Activated CD8-positive, alpha-beta memory T cell treated with anti-CD3 and anti-CD28 coated beads, Interleukin-2, amount 50 U/mL, for 24 hours (primary cell): ENCODE measurements around the gene GRAPL.
A peak's percentile ranks its signal among the peaks of the same experiment; 100 is the strongest.
"Not testable (repeated sequence)": the region's sequence is repeated elsewhere in the genome, so short reads cannot be mapped to it uniquely, and the experiment has no call there.

ENCODE experiments used
- DNase-seq: peaks from one replicate; pipeline ENCODE4 v3.0.0-alpha.2; 2020; ENCODE audit errors: extremely low read depth

GRAPL gene

DNA sequence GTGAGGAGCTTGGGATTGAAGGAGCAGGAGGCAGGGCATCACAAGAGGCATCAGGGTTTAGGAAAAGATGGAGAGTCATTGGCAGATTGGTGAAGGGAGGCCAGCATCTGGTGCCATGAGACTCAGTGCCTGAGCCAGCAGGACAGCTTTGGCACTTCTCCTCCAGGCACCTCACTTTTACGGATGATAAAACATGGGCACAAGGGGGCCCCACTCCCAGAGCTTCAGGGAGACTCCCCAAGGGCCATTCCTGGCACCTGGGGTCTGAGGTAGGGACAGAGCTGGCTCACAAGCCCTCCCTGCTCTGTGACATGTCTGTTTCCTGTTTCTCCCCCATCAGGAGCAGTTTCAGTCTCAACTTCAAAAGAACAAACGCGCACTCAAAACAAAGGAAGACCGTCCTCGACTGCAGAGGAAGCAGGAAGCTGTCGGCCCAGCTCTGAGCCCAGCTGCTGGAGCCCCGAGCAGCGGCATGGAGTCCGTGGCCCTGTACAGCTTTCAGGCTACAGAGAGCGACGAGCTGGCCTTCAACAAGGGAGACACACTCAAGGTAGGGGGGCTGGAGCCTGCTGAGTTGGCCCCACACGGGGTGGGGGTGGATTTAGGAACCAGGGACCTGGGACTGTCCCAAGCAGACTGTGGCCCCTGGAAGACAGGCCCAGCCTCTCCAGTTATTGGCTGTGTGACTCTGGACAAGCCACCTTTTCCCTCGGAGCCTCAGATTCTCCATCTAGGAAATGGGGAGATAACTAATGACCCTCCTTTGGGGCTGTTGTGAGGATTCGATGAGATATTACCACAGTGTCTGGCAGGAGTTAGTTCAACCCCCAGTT lies at the start of gene GRAPL:
Gene GRAPL (plus strand): TSS at position 442 of the 833 bp plus-strand sequence. CDS start 31 bp downstream, at position 473.
- not testable (repeated sequence) for DNase-seq

GRCh38 chr17:19088804-19089685 lies 38.3 kb upstream of the GRAPL start:
- not testable (repeated sequence) for DNase-seq

DNA sequence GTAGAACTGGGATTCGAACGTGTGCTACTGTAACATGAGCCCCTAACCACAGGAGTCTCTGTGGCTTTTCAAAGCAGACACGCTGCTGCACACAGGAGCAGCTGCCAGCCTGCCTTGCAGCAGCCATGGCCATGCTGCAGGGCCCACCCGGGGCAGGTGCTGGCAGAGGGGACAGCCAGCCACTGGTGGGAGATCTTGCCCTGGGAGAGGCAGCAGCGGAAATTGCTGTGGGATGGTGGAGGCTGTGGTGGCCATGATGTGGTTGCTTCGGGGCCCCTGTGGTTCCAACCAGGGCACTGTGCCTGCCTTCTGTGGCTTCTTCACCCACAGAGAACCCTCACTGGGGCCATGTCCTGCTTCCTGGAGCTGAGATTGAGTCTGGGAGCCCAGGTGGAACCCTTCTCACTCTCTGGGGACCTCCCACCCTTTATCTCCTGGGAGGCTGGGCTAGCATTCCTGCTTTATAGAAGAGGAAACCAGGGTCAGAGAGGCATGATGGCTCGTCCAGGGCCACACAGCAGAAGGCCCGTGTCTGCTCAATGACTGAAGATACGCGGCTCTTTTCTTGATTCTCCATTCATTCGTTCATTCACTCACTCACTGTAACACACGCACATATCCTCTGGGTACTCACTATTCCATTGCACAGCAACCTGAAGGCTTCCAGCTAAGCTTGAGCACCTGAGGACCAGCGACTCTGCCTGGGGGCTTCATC lies 37.2 kb upstream of the GRAPL start:
- DNase-seq = not testable (repeated sequence)

GRCh38 chr17:19092737-19093683 lies 34.4 kb upstream of the GRAPL start:
- DNase-seq = not testable (repeated sequence)

GRCh38 chr17:19093684-19094438 lies 33.5 kb upstream of the GRAPL start:
- DNase-seq = not testable (repeated sequence)

DNA sequence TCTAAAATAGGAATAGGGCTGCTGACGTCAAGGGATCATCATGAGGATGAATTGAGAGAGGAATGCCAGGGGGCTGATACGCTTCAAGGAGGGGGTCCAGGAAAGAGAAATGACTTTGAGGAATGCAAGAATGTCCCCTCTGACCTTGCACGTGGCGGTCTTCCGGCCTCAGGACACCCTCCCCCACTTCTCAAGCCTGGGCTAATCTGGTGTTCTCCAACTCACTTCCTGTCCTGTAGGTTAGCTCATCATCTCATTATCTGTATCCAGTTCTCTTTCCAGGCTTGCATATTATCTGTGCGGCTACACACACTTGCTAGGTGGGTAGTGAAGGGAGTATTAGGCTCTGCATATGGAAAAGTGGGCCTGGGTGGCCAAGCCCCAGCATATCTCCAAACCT lies 18.9 kb upstream of the GRAPL start:
- not testable (repeated sequence) for DNase-seq

DNA sequence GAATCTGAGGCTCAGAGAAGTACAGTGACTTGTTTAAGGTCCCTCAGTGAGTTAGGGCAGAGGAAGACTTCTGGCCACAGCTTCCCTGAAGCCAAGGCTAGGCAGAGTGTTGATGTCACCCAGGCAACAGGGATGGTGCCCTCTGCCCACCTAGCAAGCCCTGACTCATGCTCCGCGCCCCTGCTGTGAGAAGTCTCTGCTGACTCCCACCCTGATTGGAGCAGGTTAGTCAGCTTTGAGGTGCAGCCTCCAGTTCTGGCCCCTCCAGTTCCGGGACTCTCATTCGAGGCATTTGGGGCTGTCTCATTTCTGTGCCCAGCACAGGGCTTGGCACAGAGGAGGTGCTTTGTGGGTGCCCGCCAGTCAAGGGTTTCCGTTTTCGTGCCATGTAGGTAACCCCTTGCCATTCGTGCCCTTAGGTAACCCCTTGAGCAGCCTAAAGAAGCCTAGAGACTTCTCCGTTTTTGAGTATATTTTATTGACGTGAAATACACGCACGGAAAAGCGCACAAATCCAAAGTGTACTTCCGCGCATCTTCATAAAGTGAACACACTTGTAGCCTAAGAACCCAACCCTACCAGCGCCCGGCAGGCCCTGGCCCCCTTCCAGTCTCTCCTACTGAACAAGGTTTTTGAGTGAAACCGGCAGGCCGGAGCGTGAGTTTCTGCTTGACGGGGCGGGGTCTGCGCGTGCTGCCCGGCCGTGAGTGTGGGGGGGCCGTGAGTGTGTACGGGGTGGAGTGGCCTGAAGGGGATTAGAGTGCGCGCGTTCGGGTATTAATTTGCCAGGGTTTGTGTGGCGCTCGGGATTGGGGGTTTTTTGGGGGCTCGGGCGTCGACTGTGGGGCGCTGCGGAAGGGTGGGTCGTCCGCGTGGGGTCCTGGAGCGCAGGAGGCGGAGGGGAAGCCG lies 16.9 kb upstream of the GRAPL start:
- not testable (repeated sequence) for DNase-seq

DNA sequence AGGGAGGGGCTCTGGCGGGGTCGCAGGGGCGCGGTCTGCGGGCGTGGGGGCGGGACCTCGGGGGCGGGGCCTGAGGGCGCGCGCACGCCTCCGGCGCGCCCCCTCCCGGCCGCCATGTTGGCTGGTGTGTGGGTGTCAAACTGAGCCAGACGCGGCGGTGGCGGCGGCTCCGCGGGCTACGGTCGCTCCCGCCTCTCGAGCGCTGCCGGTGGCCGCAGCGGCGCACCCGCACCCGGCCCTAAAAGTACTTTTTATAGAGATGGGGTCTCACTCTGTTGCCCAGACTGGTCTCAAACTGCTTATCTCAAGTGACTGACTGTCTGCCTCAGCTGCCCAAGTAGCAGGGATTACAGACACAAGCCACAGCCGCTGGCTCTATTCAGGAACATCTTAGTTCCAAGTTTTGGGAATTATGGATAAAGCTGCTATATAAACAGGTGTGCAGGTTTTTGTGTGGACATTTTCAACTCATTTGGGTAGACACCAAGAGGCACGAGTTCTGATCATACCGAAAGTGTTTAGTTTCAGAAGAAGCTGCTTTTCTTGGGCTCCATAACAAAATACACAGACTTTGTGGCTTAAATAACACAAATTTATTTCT lies 16.2 kb upstream of the GRAPL start:
- not testable (repeated sequence) for DNase-seq

DNA sequence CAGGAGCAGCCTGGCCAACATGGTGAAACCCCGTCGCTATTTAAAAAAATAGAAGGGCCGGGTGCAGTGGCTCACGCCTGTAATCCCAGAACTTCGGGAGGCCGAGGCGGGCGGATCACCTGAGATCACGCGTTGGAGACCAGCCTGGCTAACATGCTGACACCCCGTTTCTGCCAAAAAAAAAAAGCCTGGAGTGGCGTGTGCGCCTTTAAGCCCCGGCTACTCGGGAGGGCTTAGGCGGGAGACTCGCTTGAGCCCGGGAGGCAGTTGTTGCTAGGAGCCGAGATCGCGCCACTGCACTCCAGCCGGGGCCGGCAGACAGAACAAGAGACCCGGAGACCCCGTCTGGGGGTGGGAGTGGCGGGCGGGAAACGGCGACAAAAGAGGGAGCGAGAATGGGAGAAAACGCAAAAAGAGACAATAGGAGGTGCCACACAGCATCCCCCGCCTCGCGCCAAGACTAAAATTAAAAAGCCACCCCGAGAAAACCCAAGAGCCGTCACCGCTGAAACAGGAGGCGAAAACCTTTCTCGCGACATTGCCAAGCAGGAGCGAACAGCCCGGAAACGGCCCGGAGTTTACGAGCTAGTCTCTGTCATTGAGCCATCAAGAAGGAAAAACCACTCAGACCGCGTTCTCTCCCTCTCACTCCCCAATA lies 15.5 kb upstream of the GRAPL start:
- peak; percentile 68 for DNase-seq

- DNase-seq = not testable (repeated sequence)
These were observed 14.9 kb upstream of the GRAPL start for GRCh38 chr17:19112459-19112826.

DNA sequence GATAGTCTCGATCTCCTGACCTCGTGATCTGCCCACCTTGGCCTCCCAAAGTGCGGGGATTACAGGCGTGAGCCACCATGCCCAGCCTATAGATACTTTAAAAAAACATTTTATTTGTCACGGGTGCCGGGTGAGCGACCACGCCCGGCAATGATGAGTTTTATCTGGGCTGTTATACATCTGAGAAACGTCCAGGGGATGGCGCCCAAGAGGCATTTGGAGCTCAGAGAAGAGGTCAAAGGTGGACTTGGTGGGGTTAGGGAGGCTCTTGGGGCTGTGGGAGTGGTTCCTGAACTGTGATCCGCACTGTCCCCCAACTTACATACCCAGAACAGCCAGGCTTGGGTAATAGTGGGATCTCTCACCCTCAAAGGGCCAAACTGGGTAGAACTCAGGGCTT lies 8.7 kb upstream of the GRAPL start:
- DNase-seq = not testable (repeated sequence)

- DNase-seq = not testable (repeated sequence)
These were observed 2.1 kb upstream of the GRAPL start for GRCh38 chr17:19125289-19125688.

DNA sequence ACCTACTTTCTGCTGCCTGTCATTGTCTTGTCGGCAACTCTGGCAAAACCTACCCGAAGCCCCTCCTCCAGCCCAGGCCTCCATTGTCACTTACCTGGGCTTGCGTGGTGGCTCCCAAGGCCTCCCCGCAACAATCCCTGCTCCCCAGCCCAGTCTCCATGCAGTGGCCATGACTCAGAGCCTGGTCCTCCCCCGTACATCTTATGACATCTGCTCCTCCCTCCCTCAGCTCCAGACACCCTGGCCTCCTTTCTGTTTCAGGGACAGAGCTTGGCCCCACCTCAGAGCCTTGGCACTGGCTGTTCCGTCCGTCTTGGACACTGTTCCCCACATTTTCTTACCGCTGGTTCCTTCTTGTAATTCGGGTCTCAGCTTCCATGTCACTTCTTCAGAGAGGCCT lies 2.1 kb downstream of the GRAPL start:
- DNase-seq = not testable (repeated sequence)

DNA sequence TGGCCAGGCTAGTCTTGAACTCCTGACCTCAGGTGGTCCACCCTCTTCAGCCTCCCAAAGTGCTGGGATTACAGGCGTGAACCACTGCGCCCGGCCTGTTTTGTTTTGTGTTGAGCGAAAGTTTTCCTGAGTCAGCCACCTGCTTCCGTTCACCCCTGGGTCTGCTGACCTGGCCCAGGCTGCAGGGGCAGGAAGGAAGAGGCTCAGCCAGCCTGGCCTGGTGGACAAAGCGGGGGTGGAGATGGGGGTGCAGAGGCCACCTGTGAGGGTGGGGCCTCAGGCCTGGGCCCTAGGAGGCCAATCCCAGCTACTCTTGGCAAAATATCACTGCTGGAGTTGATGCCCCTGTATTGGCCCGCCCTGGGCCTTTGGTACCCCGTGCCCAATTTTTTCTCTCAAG lies 3.7 kb downstream of the GRAPL start:
- not testable (repeated sequence) for DNase-seq

- not testable (repeated sequence) for DNase-seq
These were observed 4.4 kb downstream of the GRAPL start for GRCh38 chr17:19131772-19132171.

DNA sequence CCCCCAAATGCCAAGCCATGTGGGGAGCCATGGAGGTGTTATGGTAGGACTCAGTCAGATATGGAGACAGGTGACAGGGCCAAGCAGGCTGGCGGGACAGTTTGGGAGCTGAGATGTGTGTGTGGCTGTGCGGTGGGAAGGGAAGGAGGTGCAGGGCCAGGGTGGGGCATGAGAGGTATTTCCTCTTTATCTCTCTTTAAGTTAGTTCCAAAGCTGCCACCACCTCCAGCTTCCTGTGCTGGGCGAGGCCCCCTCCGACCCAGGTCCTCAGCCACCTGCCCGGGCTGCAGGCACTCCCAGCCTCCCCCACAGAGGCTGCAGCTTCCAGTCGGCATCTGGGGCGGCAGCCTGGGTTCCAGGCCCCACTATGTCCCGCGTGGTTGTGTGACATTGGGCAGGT lies 6.4 kb downstream of the GRAPL start:
- not testable (repeated sequence) for DNase-seq

GRCh38 chr17:19135391-19135790 lies 8.0 kb downstream of the GRAPL start:
- not testable (repeated sequence) for DNase-seq

DNA sequence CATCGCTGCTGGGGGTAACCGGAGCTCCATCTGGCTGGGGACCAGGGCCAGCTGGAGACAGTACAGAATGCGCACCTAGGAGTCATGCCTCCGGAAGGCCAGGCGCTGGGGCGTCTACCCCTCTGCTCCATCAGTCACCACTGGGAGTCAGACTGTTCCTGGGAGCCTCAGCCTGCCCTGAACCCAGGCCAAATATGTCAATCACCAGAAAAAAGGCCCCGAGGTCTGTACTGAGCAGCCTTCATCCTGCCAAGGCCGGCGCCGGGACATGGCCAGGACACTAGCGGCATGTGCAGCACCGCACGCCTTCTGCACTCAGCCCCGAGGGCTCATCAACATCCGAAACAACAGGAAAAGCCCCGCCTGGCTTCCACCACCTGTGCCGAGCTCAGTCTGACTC lies 8.7 kb downstream of the GRAPL start:
- not testable (repeated sequence) for DNase-seq
